GM18520 (cell line): ENCODE results near the gene LPO.

ENCODE experiments used
- ATAC-seq: cut with Tn5 transposase; IDR thresholded peaks from one replicate; pipeline ENCODE4 v1.9.1; 2021; ENCODE audit not compliant: unreplicated experiment

The LPO gene

DNA sequence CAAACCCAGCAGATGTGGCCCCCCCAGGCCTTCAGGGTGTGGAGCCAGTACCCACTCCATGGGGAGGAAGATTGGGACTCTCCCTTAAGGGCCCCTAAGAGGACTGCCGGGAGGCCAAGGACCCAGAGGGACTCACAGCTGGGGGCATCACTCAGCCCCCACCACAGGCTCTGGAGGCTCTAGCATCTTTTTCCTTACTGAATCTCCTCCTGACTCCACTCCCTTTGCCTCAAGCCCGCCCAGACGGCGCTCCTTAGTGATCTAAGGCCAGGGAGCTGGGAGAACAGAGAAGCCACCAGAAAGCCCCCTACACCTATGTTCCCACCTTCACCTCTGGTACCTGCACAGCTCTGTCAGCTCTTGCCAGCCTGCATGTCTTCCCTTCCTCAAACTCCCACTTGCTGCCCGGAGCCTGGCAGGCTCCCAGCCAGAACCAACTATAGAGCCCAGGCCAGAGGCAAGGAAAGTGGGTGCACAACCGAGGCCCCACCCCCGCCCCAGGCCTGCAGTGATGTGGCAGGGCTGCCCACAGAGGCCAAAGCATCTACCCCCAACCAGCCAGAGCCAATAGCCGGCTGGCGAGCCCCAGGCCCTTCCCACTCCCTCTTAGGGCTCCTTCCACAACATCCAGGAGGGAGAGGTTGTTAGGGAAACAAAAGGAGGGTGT lies 64.7 kb downstream of the LPO start:
- no peak for ATAC-seq

DNA sequence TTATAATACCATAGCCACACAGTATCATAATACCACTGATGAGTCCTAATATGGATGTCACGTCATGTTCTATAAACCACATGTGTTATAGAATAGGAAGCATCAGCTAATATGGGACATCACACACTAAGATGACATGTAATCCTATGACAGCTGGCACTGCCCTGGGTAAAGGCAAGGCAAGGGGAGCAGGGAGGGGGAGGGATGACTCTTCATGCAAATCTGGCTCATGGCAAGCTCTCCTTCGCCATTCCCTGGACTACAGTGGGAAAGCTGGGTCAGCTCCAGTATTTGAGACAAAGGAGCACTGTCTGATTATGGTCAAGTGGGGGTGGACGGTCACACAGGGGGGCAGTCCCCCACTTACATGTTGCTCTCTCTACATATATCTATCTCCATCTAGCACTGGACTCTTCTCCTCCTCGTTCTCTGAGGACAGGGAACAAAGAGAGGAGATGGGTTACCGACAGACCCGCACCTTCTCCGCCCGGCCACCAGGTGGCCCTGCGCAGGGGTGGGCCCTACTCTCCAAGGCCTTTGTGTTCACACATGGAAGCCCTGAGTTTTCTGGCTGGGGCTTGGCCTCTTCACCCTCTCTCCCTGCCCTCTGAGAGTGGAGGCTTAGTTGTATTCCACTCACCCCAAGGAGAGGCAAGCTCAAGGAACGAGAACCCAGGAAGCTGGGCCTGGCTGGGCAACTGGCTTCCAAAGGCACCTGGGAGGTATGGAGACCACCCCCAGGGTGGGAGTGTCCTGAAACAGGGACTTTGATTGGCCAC lies 65.8 kb downstream of the LPO start:
- no peak for ATAC-seq

DNA sequence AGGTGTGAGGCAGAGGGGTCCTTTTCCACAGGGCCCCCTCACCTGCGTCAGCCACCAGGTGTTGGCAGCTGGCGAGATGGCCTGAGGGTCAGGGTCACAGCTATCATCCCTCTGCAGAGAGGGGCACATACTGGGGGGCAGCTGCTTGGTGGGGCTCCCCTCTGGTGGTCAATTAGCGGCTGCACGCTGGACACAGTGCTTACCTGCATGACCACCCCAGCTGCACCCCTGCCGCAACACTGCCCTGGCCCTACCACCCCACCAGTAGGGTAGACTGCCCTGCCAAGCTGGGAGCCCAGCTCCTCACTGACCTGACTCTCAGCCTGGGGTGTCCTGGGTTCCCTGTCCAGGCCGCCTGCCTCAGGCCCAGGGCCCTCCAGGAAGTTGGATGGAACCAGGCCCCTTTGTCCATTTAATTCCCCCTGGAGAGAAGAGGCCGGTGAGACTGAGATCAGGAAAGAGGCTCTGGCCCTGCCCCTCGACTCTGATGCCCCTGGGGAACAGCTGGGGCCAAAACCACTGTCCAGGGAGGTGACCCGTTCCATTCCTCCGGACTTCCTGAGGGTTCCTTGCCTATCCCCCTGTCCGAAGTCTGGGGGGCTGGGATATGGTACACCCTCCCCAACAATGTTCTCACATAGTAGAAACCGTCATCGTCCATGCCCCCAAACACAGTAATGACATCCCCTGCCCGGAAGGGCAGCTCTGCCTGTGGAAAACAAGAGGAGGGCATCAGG lies 66.5 kb downstream of the LPO start:
- ATAC-seq, result no peak

DNA sequence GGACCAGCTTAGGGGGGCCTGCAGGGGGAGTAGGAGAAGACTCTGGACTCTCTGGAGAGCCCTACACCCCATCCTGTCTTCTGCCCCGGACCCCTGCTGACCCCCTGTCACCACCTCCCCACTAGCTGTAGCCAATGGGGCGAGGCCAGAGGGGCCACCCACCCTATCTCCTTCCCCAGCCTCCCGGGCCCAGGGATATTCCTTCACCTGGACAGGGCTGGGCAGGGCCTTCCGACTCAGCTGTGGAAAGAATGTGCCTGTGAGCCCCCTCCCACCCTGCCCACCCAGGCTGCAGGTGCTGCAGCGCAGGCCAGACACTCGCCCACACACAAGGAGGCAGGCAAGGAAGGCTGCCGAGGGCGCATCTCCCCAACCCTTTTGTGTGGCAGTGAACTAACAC lies 67.2 kb downstream of the LPO start:
- ATAC-seq, result no peak

DNA sequence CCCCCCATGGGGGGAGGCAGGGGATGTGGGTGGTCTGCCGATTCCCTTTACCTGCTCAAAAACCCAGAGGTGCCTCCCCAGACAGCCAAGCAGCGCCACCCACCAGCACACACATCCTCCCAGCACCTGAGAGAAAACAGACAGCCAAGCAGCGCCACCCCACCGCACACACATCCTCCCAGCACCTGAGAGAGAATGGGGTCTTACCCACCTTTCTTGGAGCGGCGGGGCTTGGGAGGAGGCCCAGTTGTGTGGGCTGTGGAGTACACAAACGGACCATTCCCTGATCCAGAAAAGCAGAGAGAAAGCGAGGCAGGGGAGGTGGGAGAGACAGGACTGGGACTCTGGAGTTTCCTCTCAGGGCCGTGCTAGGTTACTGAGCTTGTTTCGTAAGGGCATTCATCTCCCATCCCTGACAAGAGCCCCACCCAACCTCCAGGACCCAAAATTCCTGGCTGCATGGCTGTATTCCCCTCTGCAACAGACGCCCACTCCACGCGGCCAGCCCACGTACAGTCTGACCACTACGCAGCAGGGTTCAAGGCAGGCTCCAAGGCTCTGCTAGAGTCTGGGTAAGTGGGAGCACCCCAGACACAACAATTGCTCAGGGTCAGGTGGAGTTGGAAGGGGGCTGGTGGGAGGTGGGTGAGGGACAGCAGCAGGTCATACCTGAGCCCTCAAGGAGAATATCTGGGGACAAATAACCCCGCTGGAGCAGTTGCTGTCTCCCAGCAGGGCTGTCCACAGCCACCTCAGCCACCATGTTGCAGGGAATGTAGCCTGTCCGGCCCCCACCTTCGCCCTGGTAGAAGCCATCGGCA lies 68.0 kb downstream of the LPO start:
- no peak for ATAC-seq

DNA sequence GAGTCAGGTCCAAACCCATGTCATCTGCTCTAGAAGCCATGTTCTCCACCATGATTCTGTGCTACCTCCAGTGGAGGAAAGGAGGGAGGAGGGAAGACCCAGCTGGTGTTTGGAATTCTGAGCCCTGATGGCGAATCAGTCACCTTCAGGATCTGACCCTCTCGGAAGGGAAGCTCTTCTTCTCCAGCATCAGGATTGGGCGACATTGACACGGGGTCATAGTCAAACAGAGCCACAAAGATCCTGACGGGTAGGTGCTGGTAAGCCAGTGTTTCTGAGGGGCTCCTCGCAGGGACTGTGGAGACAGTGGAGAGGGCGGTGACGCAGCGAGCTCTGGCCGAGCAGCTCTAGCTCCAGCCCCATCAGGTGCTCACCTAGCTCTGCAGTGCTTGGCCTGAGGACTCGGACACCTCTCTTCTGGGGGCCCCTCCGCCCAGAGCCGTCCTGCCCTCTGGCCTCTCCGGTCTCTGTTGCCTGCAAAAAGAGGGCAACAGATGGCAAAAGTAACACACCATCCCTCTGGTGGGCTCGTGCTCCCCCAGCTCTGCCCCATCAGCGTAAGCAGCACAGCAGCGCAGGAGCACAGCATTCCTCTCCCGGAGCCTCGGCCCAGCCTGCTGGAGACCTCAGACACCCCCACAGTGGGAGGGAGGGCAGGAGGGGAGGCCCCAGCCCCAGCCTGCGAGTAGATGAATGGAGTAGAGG lies 69.2 kb downstream of the LPO start:
- ATAC-seq, result no peak

DNA sequence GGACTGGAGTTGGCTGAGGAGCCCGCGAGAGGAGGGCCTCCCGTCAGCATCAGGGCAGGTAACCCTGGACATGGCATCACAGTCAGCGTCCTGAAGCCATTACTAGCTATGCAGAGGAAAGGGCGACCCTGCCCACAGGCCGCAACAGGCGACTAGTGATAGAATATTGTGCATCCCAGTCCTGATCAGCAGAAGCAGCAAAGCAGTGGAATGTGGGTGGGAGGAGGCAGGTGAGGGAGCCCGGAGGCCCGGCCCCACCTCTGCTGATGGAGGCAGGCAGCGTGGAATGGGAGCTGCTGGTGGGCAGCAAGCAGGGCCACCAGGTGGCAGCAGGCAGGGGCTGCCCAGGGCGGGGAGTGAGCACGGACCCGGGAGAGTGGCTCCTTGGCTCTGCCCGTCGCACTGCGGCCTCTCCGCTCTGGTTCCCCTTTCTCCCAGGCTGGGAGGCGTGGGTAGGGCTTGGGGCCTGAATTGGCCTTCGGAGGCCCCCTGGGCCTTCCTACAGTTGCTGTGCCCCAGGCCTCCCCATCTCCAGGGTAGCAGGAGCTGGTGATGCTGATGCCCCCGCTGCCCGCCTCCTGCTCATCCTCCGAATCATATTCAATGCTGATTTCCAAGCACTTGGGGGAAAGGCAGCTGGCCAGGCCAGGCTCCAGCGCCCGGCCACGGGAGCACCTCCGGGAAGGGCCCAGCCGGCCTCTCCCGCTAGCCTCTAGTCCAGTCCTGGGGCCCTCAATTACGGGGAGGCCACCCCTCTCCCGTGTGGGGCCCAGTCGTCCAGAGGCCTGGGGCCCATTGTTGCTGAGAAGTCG lies 70.0 kb downstream of the LPO start:
- no peak for ATAC-seq

DNA sequence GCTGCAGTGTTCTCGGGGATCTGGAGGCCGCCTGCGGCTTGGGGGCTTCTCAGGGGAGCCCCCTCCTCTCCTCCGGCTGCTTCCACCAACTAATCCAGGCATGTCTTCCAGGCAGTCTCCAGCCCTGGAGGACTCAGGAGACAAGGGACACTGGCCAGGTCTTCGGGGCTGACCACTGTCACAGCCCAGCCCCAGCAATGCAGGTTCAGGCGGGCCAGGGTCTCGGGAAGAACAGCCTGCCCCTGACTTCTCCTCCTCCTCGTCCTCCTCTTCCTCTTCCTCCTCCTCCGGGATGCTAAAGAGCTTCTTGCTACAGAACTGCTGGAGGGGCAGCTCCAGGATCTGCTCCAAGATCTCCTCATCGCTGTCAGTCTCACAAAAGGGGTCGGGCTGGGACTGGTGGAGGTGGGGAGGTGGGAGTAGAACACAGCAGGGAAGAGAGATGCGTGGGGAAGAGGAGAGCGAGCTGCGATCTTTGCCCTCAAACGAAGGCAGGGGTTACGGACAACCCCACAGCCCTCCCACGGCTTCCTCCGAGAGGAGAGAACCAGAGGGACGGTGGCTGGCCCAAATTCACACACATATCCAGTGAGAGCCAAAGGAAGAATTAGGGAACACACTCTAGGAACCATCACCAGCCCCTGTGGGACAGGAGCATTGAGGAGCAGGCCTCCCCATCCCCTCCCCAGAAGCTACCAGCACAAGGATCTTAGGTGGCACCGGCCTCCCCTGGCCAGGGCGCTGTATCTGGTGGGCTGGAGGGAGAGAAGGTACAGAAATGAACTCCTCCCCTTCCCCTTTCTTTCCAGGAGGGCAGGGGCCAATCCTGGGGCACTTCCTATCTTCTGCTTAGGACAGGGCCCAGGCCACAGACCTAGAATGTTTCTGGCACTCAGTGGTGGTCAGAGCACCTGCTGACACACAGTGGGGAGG lies 70.9 kb downstream of the LPO start:
- no peak for ATAC-seq

DNA sequence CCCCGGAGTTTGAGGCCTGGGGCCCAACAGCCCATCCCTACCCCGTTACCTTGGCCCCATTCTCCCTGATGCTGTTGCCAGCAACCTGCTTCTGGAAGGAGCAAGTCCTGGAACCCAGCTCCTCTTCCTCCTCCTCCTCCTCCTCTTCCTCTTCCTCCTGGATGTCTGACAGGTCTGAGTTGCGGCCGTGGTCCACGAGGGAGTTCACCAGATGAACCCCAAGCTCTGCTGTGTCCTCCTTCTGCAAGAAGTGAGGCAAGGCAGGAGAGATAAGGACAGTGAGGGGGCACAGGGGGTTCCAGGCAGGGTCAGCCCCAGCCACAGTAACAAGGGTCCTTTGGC lies 71.5 kb downstream of the LPO start:
- no peak for ATAC-seq

DNA sequence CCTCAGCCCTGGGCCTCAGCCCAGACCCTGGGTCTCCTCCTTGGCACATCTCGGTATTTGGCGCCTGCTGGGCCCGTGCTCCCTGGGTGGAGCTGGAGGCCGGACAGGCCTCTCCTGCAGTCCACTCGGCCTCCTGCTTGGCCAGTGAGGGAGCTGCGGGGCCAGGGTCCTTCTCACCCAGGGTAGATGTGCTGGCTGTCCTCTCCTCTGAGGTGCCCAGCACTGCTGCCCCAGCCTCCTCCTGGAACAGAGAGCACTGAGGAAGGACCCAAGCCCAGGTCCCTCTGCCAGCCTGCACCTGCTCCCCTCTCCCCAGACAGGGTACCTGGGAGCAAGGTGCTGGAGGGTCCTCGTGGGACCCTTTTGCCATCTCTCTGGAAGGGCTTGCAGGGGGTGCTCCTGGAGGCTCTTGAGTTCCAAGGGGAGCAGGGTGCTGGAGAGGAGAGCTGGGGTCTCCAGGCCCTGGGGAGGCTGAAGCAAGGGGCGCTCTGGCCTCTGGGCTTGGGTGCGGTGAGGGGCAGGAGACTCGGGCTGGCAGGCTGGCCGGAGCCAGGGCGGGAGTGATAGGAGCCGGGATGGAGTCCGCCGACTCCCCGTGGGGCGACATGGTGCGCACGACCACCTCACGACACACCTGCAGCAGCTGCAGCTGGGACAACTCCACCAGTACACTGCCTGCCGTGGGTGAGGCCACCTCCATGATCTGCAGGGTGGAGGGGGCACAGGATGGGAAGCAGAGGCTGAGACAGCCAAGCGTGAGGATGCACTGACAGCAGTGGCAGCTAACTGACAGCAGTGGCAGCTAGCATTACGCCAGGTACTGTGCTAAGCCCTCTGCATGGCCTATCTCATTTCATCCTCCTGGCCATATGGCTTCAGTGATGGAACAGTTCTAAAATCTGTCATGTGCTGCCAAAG lies 72.4 kb downstream of the LPO start:
- ATAC-seq, result no peak

DNA sequence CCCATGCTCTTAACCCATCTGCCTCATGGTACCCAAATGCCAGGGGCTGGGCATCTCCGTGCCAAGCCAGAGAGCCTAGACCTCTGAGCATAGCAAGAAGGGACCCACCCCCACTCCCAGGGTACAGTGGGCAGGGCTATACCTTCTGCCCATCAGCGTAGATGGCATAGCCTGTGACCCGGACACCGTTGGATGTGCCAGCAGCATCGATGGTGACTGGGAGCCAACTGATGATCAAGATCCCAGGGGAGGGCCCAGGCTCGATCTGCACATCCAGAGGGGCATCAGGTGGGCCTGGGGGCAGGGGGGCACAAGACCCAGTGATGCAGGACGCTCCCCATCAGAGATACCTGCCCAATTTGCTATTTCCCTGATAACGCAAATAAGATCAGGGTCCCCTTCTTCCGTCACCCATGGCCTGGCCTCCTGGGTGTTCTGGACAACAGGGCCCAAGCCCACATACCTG lies 73.1 kb downstream of the LPO start:
- ATAC-seq, result no peak

DNA sequence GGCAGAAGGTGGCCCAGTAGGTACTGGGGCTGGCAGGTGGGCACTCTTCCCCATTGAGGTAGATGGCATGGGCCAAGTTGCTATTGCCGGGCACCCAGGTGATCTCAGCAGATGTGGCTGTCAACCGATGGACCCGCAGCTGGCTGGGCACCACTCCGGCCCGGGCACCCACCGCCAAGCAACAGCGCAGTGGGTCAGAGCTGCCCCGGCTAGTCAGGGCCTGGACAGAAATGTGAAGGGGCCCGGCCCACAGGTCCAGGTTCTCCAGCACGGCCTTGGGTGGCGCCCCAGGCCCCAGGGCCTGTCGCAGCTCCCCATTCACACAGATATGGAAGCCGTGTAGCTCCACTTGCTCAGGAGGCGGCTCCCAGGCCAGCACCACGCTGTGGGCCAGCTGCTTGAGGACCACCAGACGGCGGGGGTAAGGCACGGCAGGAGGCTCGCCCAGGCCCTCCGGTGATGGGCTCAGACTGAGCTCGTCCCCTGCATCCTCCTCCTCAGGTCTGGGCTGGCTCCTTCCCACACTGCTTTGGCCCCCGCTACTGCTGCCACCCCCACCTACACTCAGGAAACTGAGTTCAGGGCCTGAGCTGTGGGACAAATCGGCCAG lies 73.7 kb downstream of the LPO start:
- ATAC-seq, result no peak

DNA sequence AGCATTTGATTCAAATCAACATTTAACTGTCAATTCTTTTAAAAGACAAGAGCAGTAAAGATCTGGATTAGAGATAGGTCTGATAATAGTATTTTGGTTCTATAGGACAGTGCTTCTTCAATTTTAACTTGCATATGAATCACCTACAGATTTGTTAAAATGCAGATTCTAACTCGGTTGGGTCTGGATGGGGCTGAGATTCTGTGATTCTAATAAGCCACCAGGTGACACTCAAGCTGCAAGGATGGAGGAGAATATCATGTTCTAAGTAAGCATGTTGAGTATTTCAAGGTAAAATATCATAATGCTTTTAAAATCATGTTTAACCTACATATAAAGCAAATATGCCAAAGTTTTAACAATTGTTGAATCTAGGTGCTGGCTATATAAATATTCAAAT lies 74.4 kb downstream of the LPO start:
- ATAC-seq, result no peak

DNA sequence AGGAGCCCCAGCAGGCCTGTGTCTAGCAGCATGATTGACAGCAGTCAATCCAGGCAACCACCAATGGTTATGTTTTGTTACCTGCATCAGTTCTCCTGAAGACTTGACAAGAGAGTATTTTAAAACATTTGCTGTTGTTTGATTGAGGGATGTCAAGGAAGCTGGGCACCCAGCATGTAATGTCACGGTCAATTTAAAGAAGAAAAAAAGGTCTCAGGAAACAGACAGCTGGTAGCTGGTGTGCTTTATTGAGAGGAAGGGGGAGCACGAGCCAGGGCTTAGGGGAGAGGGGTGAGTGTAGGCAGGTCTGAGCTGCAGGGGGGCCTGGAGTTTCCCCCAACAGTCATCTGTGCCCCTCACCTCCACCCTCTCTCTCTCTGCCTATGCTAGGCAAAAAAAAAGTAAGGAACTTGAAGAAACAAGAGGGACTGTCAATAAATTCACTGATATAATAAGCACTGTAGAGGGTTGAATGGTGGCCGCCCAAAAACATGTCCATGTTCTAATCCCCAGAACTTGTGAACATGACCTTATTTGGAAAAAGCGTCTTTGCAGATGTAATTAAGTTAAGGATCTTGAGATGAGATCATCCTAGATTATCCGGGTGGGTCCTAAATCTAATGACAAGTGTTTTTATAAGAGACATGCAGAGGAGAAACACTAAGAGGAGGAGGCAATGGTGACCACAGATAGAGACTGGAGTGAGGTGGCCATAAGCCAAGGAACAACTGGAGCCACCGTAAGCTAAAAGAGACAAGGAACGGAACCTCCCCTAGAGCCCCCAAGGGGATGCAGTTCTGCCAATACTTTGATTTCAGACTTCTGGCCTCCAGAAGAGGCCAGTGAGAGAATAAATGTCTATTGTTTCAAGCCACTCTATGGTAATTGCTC lies 75.7 kb downstream of the LPO start:
- no peak for ATAC-seq

DNA sequence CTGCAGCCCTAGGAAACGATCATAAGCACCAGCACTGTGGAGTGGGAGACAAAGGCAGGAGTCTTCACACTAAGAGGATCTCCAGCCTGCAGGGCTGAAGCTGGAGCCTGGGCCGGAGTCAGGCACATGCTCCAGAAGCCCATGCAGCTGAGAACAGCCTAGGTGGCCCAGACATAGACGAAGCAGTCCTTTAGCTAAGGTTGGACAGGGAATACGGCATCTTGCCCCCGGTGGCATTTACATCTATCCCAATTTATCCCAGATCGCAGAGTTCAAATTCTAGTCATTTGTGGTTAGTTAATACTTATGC lies 76.3 kb downstream of the LPO start:
- no peak for ATAC-seq

DNA sequence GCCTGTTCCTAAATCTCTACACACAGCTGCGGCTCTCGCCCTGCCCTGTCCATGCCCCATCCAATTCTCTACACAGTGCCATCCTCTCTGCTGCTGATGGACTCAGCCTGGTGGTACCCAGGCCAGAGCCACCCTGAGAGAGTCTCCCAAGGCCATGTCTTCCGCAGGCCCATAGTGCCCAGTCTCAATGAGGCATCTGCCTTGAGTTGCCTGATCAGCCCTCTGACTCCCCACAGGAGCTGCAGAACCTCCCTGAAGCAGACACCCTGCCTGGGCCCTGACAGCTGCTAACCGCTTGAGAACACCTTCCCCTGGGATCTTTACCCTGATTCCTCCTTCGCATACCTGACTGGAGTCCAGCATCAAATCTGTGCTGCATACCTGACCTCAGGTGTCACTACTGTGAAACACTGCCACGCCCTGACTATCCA lies 76.9 kb downstream of the LPO start:
- ATAC-seq, result no peak
